Thyroid gland (tissue), 4 donors: Measurements from ENCODE around the gene TRABD2B.

Source experiments
- POLR2A ChIP-seq, 2 donors: fragments of 450-650 bp; IDR thresholded peaks; one replicate each; pipeline ENCODE4 v1.6.1; 2017; ENCODE audit warnings: antibody characterized with exemption in 2 of 2, mild to moderate bottlenecking in 2 of 2, moderate library complexity in 1 of 2
- TF ChIP-seq, protein P1 (sequence below), 6 experiments: fragments of 200-600 bp in 3 of 6; fragments of 450-650 bp in 3 of 6; sonication (generic) in 3 of 6; IDR thresholded peaks; one replicate each; pipeline ENCODE4 v1.5.1; 2016 to 2019; ENCODE audit warnings: antibody characterized with exemption in 6 of 6, mild to moderate bottlenecking in 2 of 6, inconsistent platforms in 1 of 6, moderate library complexity in 1 of 6

DNA sequence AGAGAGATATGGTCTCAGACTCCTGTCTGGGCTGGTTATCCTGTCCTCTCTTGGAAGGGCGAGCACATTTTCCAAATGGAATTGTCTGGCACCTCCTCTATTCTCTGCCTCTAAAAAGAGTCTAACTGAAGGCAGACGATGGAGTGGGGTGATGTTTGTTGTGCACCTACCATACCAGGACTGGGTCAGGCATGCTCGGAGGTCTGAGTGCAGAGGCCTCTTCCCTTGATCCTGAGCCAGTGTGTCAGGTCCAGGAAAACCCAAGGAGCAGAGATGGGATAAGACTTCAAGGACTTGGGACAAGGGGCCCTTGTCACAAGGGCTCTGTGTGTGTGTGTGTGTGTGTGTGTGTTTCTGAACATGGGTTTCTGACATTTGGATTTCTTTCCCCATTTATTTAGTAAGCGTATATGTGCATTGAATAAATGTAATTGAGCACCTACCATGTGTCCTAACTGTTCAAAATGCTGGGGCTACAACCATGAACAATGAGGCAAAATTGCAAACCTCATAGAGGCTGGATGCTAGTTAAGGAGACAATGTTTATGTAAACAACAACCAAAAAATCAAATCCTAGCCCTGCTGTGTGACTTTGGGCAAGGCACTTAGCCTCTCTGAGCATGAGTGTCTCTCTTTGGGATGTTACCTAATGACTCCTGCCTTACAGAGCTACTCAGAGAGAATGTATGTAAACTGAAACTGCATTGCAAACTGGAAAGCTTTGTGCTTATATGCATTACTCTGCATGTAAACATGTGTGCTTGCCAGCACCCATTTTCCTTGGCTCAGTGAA lies 283.0 kb downstream of the TRABD2B start:
- TF ChIP-seq, protein P1, sequence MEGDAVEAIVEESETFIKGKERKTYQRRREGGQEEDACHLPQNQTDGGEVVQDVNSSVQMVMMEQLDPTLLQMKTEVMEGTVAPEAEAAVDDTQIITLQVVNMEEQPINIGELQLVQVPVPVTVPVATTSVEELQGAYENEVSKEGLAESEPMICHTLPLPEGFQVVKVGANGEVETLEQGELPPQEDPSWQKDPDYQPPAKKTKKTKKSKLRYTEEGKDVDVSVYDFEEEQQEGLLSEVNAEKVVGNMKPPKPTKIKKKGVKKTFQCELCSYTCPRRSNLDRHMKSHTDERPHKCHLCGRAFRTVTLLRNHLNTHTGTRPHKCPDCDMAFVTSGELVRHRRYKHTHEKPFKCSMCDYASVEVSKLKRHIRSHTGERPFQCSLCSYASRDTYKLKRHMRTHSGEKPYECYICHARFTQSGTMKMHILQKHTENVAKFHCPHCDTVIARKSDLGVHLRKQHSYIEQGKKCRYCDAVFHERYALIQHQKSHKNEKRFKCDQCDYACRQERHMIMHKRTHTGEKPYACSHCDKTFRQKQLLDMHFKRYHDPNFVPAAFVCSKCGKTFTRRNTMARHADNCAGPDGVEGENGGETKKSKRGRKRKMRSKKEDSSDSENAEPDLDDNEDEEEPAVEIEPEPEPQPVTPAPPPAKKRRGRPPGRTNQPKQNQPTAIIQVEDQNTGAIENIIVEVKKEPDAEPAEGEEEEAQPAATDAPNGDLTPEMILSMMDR (IDR thresholded peaks at IDR 0.05), result no peak
- no peak for TF ChIP-seq POLR2A (IDR thresholded peaks at IDR 0.05)
